OCI-LY7 (cell line): ENCODE data around the gene SNX9.

Experiments
- EZH2phosphoT487 ChIP-seq: fragments of 200-600 bp; sonication (generic); IDR thresholded peaks from 2 replicates; pipeline ENCODE4 v1.6.1; 2018; ENCODE audit warnings: low read depth, borderline replicate concordance, mild to moderate bottlenecking, mixed run types, antibody characterized with exemption, low read length, moderate library complexity, mixed read lengths
- TF ChIP-seq, protein P1 (sequence below): fragments of 200-600 bp; sonication (generic); conservative IDR thresholded peaks from 2 replicates; pipeline ENCODE4 v1.5.1; 2014; ENCODE audit warnings: mild to moderate bottlenecking, antibody characterized with exemption, low read length, moderate library complexity, mixed read lengths

GRCh38 chr6:157984128-157984527 is 161.1 kb downstream of the SNX9 start:
- TF ChIP-seq, protein P1, sequence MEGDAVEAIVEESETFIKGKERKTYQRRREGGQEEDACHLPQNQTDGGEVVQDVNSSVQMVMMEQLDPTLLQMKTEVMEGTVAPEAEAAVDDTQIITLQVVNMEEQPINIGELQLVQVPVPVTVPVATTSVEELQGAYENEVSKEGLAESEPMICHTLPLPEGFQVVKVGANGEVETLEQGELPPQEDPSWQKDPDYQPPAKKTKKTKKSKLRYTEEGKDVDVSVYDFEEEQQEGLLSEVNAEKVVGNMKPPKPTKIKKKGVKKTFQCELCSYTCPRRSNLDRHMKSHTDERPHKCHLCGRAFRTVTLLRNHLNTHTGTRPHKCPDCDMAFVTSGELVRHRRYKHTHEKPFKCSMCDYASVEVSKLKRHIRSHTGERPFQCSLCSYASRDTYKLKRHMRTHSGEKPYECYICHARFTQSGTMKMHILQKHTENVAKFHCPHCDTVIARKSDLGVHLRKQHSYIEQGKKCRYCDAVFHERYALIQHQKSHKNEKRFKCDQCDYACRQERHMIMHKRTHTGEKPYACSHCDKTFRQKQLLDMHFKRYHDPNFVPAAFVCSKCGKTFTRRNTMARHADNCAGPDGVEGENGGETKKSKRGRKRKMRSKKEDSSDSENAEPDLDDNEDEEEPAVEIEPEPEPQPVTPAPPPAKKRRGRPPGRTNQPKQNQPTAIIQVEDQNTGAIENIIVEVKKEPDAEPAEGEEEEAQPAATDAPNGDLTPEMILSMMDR: no peak
- no peak for TF ChIP-seq EZH2phosphoT487
